OCI-LY7 (cell line): ENCODE data around the gene XKR3. TPM values are rescaled to one million over a fixed set of nuclear protein-coding genes. Genes with fewer than 3 reads are reported as not detected.

ENCODE experiments used
- BruUV-seq: library from RNA; stranded (reverse); fragments of 400-500 nt; replicated peaks from 2 replicates; lab custom pipeline; 2021; lab: Mats Ljungman, UMichigan
- CTCF ChIA-PET: fragments of 300-600 bp; sonication (Branson Sonifier 250); formaldehyde crosslinking; loops from one replicate; lab custom pipeline; 2022; ENCODE audit warnings: antibody characterized with exemption; ENCODE audit not compliant: unreplicated experiment; lab: Charles Lee
- POLR2A ChIA-PET: fragments of 300-600 bp; sonication (Branson Sonifier 250); formaldehyde crosslinking; loops from one replicate; lab custom pipeline; 2022; ENCODE audit warnings: antibody characterized with exemption; lab: Charles Lee
- DNase-seq: peaks from one replicate; pipeline ENCODE4 v3.0.0-alpha.2; 2015; ENCODE audit warnings: low spot score
- H2AFZ ChIP-seq: fragments of 200-600 bp; sonication (generic), shearing (Covaris generic); 2 replicates; pipeline ENCODE4 v1.6.1; 2014; ENCODE audit warnings: mild to moderate bottlenecking, antibody characterized with exemption, low read length, moderate library complexity
- H3K27ac ChIP-seq: fragments of 200-600 bp; sonication (generic); 2 replicates; pipeline ENCODE4 v1.5.1; 2014; ENCODE audit warnings: mixed run types, low read depth, mild to moderate bottlenecking, moderate library complexity, low read length, inconsistent platforms; ENCODE audit not compliant: poor library complexity, severe bottlenecking
- H3K36me3 ChIP-seq: fragments of 200-600 bp; sonication (generic); 2 replicates; pipeline ENCODE4 v1.6.1; 2014; ENCODE audit warnings: mild to moderate bottlenecking, antibody characterized with exemption, low read length, moderate library complexity, mixed read lengths; ENCODE audit not compliant: insufficient read depth
- H3K4me1 ChIP-seq: fragments of 200-600 bp; sonication (generic); 2 replicates; pipeline ENCODE4 v1.5.1; 2014; ENCODE audit warnings: mild to moderate bottlenecking, low read length; ENCODE audit not compliant: insufficient read depth, poor library complexity, severe bottlenecking
- H3K4me2 ChIP-seq: fragments of 200-600 bp; sonication (generic); 2 replicates; pipeline ENCODE4 v1.6.1; 2014; ENCODE audit warnings: mild to moderate bottlenecking, low read length
- H3K4me3 ChIP-seq: fragments of 200-600 bp; sonication (generic); 2 replicates; pipeline ENCODE4 v1.5.1; 2014; ENCODE audit warnings: mild to moderate bottlenecking, low read depth, low read length; ENCODE audit not compliant: poor library complexity, severe bottlenecking
- H3K79me2 ChIP-seq: fragments of 200-600 bp; sonication (generic); 2 replicates; pipeline ENCODE4 v1.6.1; 2016; ENCODE audit warnings: low read depth, mild to moderate bottlenecking, low read length, moderate library complexity, mixed read lengths; ENCODE audit not compliant: insufficient read depth
- H3K9me2 ChIP-seq: fragments of 200-600 bp; sonication (generic); 2 replicates; pipeline ENCODE4 v1.6.1; 2016; ENCODE audit warnings: mild to moderate bottlenecking, low read length, mixed read lengths; ENCODE audit not compliant: insufficient read depth
- H3K9me3 ChIP-seq: fragments of 200-600 bp; sonication (generic); 2 replicates; pipeline ENCODE4 v1.6.1; 2014; ENCODE audit warnings: mild to moderate bottlenecking, mixed run types, low read length, mixed read lengths
- H4K20me1 ChIP-seq: fragments of 200-600 bp; sonication (generic); 2 replicates; pipeline ENCODE4 v1.6.1; 2014; ENCODE audit warnings: mild to moderate bottlenecking, antibody characterized with exemption, low read length, moderate library complexity, mixed read lengths; ENCODE audit not compliant: insufficient read depth
- CTCF ChIP-seq: fragments of 200-600 bp; sonication (generic); conservative IDR thresholded peaks from 2 replicates; pipeline ENCODE4 v1.5.1; 2014; ENCODE audit warnings: mild to moderate bottlenecking, antibody characterized with exemption, low read length, moderate library complexity, mixed read lengths
- EZH2phosphoT487 ChIP-seq: fragments of 200-600 bp; sonication (generic); IDR thresholded peaks from 2 replicates; pipeline ENCODE4 v1.6.1; 2018; ENCODE audit warnings: low read depth, borderline replicate concordance, mild to moderate bottlenecking, mixed run types, antibody characterized with exemption, low read length, moderate library complexity, mixed read lengths
- intact Hi-C: fragments of 100-400 bp; cut with micrococcal nuclease; formaldehyde crosslinking; loops from one replicate; pipeline ENCODE4 v1.10.0; 2022; ENCODE audit not compliant: unreplicated experiment
- total RNA-seq, 2 experiments: library from RNA; depleted of rRNA in 1 of 2; stranded (reverse); fragments of >200 nt in 1 of 2; shearing (Covaris generic) in 1 of 2; gene quantifications; 2 replicates each; pipeline ENCODE4 v1.2.3, GENCODE V29; 2014 to 2022

Gene XKR3
- total RNA-seq, 2 experiments from 2014 or later = not detected

- CTCF ChIA-PET = no interaction called here
- POLR2A ChIA-PET = interaction anchor here (1.2 to 1.3 kb wide), 2 partner anchors 12 to 19 kb away, joined by 3 read pairs; no protein-coding TSS in a partner anchor
- H3K79me2 ChIP-seq = no peaks in the 10 kb centered on the region
Observed at GRCh38 chr22:16803255-16803917, 21.8 kb downstream of the XKR3 start.

GRCh38 chr22:16801571-16801970 lies 23.6 kb downstream of the XKR3 start:
- no peaks in the 10 kb centered on the region for H3K9me3 ChIP-seq
- H3K36me3 ChIP-seq = no peaks in the 10 kb centered on the region
- intact Hi-C loops = no loop called here
- TF ChIP-seq CTCF = no peak
- TF ChIP-seq EZH2phosphoT487 = no peak
- H3K9me2 ChIP-seq = no peaks in the 10 kb centered on the region
- H3K27ac ChIP-seq = no peak overlapping the region
- no peak for DNase-seq
- no peak overlapping the region for H3K4me2 ChIP-seq
- peaks cover 29% of the 10 kb centered on the region for H3K4me1 ChIP-seq
- H2AFZ ChIP-seq = no peak overlapping the region
- ChIA-PET POLR2A (interaction anchor here (0.5 to 1.8 kb wide), 4 partner anchors 10 to 582 kb away, joined by 3 to 8 read pairs (median 4); no protein-coding TSS in a partner anchor), CTCF (no interaction called here)
- no peaks in the 10 kb centered on the region for H3K79me2 ChIP-seq
- no peaks in the 10 kb centered on the region for H4K20me1 ChIP-seq
- no TSS peak for BruUV-seq
- no peak overlapping the region for H3K4me3 ChIP-seq

More at GRCh38 chr22:16803255-16803917, 21.8 kb downstream of the XKR3 start:
- no peaks in the 10 kb centered on the region for H3K9me2 ChIP-seq
- H3K27ac ChIP-seq = no peak overlapping the region
- TF ChIP-seq EZH2phosphoT487 (no peak), CTCF (no peak)
- no peak overlapping the region for H3K4me3 ChIP-seq
- no peaks in the 10 kb centered on the region for H3K9me3 ChIP-seq
- no peak for DNase-seq
- intact Hi-C loops = no loop called here
- peaks cover 24% of the 10 kb centered on the region for H3K4me1 ChIP-seq
- peak overlapping the region; percentile 65; the same call in 1 of the 2 replicates for H2AFZ ChIP-seq
- no peaks in the 10 kb centered on the region for H4K20me1 ChIP-seq
- H3K4me2 ChIP-seq = no peak overlapping the region
- H3K36me3 ChIP-seq = no peaks in the 10 kb centered on the region
- BruUV-seq = no TSS peak

- H3K27ac ChIP-seq = no peak overlapping the region
- no TSS peak for BruUV-seq
- ChIA-PET POLR2A (interaction anchor here (0.7 to 1.8 kb wide), 2 partner anchors 10 to 22 kb away, joined by 4 to 8 read pairs; no protein-coding TSS in a partner anchor), CTCF (no interaction called here)
- no peaks in the 10 kb centered on the region for H3K36me3 ChIP-seq
- no peaks in the 10 kb centered on the region for H4K20me1 ChIP-seq
- H3K9me3 ChIP-seq = no peaks in the 10 kb centered on the region
- DNase-seq = no peak
- no peak overlapping the region for H3K4me3 ChIP-seq
- H3K4me1 ChIP-seq = peaks cover 29% of the 10 kb centered on the region
- TF ChIP-seq CTCF (no peak), EZH2phosphoT487 (no peak)
- H3K79me2 ChIP-seq = no peaks in the 10 kb centered on the region
- H2AFZ ChIP-seq = peak overlapping the region; percentile 1; the same call in 1 of the 2 replicates
- H3K4me2 ChIP-seq = no peak overlapping the region
- H3K9me2 ChIP-seq = no peaks in the 10 kb centered on the region
- intact Hi-C loops = no loop called here
Observed at GRCh38 chr22:16801088-16801487, 24.1 kb downstream of the XKR3 start.
